Stimulated activated CD4-positive, alpha-beta T cell treated with anti-CD3 and anti-CD28 coated beads, Interleukin-4, amount 100 ng/mL, for 24 hours (primary cell): ENCODE measurements around the gene MEGF11.

ENCODE experiments used
- DNase-seq: peaks from one replicate; pipeline ENCODE4 v3.0.0-alpha.2; 2020

Gene MEGF11

DNA sequence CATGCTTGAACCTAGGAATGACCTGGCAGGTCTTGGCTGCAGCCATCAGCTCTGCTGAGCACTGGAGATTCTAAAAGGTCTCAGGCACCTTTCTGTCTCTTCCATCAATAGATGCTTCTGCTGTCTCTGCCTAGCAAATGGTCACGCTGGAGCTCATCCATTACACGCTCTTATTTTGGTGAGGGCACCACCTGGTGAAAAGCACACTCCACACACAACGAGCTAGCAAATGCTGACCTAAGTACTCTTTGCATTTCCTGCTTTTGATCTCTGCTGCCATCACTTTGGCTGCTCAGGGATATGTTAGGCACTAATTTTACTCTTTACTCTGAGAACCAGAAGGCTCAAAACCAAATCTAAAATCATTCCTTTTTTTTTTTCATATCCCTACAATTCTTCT, 293.0 kb downstream of the MEGF11 start:
- no peak for DNase-seq

DNA sequence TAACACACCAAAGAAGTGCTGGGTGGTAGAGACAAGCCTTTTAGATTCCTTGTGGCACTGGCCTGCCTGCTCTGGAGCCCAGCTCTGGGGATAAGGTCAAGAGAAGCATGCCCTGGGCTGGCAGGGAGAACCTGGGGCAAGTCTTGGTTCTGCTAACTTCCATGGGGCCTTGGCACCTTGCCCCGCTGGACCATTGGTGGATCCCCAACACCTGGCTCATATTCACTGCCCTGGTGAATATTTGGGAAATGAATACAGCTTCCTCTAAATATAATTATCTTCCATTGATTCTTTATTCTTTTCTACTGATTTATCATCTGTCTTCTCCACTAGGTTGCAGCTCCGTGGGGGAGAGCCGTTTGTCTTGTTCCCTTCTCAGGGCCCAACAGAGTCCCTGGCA, 294.7 kb downstream of the MEGF11 start:
- no peak for DNase-seq

DNA sequence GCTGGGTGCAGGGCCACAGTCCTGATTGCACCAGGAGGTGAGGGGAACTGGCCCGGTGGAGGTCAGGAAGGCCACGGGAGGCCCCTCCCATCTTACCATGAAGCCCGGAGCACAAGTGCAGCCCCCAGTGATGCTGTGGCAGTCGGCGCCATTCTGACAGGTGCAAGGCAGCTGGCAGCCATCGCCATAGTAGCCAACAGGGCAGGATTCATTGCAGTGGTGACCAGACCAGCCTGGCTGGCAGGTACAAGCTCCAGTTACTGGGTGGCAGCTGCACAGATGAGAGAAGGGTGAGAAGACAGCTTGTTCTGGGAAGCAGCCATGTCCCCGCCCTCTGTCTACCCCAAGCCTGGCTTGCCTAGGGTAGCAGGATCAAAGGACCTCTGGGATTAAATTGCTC, 296.1 kb downstream of the MEGF11 start:
- DNase-seq: no peak

DNA sequence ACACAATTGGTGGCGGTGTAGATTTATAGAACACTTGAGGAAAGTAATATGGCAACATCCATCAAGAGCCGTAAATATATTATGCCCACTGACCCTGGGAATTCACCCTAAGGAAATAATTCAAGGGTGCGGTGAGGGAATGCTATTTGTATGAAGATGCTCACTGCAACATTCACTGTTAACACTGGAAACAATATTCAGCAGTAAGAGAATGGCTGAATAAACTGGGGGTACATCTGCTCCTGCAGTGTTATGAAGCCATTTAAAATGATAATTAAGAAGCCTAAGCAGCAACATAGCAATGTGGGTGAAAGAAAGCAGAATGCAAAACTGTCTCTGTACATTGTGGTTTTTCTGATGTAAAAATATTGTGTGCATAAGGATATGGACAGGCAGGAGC, 296.7 kb downstream of the MEGF11 start:
- DNase-seq: no peak

DNA sequence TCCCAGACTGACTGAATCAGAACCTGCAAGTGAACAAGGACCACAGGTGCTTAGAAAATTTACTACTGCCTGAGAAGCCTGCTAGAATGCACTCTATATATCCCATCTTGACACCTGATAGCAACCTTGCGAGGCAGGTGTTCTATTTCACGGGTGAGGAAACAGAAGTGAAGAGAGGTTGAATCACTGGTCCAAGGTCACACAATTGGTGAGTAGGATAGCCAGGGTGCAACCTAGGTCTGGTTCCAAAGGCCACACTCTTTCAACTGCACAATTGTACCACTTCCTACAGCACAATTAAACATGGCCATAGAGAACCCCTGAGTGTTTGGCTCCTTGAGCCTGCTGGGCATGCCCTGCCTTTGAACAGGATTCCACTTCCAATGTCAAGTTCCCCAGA, 297.2 kb downstream of the MEGF11 start:
- no peak for DNase-seq

DNA sequence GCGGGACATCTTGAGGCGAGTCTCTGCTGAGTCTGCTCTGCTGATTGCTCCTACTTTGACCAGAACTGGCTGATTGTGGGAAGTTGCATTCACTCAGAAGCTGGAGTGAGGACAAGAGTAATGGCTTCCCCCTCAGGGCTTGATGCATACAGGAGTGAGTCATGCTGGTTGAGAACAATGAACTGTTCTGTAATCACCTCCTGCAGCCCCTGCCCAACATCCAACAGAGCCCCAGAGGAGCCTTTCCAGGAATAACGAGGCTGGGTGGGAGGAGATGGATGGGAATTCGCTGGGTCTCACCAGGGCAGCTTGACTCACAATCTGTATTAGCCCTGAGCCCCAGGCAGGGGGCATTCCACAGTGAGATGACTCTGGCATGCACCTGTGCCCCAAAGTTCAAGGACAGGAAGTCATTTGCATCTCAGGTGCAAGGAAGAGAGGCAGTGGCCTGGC, 299.2 kb downstream of the MEGF11 start:
- no peak for DNase-seq

DNA sequence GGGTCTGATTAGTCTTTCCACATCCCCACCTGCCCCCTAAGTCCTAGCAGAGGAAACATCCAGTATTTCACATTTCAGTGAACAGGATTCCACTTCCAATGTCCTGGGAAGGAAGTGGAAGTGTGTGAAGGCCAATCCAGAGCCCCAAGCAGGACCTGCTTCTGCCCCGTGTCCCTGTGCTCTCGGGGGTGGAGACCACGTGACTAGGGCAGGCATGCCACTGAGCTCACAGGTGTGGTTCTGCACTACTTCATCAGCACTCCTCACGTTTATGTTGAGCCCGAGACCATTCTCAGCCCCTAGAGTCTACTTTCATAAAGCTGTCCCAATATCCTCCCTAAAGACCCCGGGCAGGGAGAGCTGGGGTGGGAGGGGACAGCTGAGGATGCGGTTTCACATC, 299.9 kb downstream of the MEGF11 start:
- DNase-seq: no peak

DNA sequence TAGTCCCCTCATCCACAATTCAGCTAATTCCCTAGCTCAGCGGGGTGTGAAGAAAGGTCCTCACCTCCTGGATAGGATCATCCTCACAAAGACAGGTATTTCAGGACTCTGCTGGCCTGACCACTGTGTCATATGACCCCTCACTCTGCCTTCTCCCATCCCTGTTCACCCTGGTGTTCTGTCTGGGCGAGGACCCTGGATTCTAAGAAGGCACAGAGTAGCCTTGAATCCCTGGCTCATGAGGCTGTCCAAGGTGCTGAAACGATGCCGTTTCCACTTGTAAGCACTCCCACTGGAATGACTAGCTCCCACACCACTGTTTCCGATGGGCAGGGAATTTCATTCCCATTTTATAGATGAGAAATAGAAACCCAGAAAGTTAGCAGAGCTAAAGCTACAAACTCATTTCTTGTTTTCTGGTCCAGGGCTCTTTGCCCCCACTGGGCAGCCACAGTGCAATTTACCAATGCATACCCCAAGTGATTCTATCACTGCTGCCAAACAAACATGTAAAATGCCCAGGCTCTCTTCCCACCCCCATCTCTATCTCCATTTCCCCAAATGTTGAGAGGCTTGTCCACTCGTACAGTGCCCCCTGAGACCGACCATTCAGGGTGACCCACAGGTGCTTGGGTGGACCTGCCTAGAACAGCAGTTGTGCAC, 301.0 kb downstream of the MEGF11 start:
- no peak for DNase-seq

DNA sequence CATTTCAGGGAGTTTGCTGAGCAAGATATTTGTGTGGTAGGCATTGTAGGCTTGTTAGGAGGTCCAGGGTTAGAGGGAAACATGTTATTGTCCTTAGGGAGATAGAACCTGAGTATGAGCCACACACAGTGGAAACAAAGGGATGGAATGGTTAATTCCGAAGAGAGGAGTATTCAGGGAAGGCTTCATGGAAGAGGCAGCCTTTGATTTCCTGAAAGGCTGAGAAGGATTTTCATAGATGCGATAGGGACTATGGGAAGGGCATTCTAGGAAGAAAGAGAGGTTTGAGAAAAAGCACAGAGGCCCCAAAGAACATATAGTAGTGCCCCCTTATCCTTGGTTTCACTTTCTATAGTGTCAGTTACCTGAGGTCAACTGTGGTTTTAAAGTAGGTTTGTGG, 302.5 kb downstream of the MEGF11 start:
- no peak for DNase-seq

DNA sequence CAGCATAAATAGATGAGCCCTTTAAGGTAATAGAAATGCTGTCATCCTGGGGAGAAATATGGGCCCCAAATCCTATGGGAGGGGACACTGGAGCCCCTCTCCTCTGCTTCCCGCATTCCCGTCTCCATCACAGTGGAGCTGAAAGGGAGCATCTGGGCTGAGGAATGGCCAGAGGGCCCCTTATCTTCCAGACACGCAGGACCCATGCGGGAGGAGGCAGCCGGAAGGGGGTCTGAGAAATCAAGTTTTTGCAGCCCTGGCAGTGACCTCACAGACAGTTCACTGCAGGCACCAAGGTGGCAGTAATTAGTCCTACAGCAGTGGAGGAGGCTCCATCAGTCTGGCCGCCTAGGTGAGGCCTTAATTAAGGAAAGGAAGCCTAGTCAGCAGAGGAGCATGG, 304.1 kb downstream of the MEGF11 start:
- DNase-seq: no peak

DNA sequence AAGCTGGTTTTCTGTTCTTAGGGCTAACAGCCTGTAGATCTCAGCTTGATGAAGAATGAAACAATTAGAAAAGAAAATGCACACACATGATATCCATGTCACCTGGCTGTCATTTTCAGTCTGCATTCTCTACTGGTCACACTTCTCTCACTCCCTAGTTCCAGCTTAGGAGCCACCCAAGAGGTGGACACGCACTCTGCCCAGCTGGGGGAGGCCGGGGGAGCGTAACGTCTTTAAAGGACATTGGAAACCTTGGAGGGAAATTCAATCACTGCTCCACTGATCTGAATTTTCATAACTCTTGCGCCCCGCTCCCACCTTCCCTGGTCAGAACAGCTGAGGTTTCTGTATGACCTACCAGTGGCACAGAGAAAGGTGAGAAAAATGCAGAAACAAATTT, 304.5 kb downstream of the MEGF11 start:
- DNase-seq: no peak

DNA sequence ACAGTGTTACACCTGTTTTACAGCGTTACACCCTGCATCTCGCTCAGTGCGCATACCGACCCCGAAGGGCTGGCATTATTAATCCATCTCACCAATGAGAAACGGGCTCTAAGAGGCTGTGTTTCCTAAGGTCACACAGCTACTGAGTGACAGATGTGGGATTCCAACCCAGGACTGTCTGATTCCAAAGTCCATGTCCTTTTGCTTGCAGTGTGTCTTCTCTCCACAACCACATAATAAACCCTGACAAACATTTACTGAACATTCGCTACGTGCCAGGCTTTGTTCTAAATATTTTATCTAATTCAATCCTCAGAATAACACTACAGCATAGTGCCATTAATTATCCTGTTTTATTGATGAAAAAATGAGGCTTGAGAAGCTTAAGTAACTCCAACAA, 305.2 kb downstream of the MEGF11 start:
- DNase-seq: no peak

DNA sequence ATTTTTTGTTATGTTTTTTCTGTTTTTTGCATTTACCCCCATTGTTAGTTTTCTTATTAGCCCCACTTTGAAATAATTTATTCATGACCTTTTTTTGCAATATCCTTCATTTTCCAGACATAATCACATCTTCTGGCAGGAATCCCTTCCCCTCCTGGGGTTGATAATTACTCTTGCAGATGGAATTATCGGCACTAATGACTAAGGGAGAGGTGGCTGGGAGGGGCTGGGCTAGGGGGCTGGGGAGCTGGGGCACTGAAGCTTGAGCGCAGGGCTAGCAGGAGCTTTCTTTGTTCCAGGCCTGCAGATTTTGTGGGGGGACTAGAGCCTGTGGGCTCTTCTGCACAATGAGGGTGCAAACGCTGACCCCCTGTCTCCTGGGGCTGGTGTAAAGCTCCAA, 306.5 kb downstream of the MEGF11 start:
- no peak for DNase-seq

DNA sequence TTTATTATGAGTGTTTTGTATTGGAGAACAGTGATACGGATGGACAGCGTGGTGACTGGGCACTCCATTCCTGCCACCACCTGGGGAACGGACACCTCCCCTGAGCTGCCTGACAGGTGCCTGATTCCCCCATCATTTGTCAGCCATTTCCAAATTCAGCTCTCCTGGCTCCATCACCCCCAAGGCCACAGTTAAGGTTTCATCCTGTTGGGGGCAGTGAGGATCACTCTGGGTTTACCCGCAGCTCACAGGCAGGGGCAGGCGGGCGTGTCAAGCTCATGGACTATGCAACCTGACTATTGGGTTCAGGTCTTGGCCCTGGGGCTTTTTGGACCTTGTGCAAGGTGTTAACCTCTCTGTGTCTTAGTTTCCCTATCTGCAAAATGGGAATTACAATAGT, 307.9 kb downstream of the MEGF11 start:
- no peak for DNase-seq

DNA sequence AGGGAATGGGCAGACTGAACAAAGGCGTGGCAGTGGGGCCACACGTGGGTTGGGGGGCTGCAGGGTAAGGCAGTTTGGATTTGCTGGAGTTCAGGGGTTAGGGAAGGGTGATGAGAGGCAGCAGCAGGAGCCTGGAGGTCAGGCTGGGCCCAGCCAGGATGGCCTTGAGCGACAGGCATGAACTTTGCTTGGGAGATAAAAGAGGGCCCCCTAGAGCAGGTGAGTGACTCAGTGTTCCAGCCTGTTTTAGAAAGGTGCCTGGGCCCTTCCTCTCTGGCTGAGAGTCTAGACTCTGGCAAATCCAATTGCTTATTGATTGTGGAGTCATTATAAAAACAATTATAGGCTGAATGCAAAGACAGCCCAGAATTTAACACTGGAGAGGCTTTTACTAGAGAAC, 309.1 kb downstream of the MEGF11 start:
- DNase-seq: no peak

DNA sequence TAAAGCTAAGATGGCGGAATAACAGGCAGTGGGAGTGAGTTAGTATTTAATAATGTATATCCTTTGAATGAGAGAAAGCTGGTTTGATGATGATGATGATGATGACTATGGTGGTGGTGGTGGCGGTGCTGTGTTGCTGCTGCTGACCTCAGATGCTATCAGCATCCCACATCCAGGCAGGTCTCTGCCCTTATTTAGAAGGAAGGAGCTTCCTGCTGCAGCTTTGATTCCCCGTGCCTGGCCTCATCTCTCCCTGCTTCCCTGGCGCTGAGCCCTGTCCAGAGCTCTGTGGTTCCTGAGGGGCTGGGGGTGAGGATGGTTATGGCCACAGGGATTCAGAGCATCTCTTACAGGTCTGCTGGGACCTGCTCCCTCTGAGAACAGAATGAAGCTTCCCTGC, 311.1 kb downstream of the MEGF11 start:
- DNase-seq: no peak

DNA sequence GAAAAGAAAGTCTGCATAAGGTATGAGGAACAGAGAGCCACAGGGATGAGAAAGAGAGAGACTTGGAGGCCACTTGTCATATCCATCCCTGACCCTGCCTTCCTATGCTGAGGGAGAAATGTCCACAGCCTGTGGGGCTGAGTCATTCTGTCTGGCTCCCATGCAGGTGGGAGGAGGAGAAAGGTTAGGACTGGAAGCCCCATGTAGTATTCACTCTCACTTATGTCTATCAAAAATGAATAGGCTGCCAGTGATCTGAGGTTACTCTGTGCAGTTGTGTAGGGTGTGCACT, 313.0 kb downstream of the MEGF11 start:
- no peak for DNase-seq

DNA sequence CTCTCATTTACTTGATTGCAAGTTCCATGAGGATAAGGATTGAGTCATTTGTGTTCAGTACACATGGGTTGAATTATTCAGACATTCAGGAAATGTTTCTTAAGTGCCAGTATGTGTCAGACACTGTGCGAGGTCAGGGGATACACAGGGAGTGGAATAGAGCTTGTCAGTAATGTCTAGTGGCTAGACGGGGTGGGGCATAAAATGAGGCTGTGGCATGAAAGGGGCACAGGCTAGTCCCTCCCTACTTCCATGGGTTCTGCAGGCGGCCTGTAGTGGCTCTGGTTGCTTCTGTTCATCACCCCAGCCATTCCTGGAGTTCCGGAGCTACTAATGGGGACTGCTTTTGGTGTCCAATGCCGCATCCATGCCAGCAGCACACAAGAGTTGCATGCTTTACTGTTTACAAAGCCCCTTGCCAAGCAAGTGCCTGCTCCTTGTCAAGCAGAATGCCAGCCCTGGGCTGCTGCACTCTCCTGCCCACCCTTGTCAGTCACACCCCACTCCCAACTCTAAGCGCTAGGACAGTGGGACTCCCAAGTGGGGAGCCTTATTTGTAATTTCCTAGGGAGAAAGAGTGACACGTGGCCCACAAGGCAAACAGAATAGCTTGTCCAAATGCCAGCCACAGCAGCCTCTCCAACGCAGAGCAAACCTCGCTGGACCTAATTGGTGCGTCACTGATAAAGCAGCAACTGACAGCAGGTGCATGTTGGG, 313.5 kb downstream of the MEGF11 start:
- no peak for DNase-seq

DNA sequence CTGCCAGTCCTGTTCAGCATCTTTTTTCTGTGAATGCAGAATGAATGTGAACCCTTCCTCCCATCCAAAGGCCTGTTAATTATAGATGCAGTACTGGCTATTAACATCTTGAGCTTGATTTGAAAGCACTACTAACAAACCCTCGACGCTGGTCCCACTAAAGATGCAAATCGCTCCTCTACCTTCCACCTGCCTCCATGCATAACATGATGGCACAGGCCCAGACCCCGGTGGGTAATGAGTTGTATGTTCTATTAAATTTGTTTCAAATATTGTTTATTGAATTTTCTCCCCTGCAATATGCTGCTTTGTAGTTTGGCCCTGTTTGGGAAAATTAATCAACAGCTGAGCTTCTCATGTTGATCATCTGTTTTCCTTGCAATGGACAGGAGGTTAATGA, 314.9 kb downstream of the MEGF11 start:
- DNase-seq: no peak

DNA sequence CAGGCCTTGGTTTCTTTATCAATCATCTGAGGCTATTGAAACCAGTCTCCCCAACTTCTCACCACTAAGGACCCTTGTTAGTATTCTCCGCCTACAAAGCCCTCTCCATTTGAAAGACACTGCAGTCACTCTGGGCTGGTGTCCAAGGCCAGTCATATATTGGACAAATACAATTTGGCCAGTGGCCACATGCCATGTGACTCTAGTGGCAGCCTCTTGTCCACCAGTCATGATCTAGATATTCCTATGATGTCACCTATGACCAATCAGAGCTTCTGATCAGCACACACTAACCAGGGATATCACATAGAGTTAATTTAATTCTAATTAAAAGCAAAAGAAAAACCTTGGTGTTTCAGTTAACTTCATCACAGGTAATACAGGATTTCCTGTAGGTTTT, 316.1 kb downstream of the MEGF11 start:
- DNase-seq: no peak

DNA sequence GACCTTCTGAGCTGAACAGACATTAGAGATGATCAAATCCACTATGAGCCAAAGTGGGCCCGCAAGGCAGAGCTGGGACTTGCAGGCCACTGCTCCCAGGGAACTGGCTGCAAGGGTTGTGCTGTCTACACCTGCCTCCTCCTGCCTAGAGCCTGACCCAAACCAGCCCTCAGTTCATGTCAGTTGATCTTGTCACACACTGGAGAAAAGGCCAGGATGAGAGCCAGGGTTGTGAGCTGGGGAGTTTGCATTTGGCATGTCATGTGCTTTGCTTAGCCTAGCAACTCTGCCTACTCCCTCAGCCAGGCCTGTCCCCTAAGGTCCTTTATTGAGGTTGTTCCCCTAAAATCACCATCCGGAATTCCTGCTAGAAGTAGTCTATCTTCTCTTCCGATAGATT, 316.5 kb downstream of the MEGF11 start:
- no peak for DNase-seq

DNA sequence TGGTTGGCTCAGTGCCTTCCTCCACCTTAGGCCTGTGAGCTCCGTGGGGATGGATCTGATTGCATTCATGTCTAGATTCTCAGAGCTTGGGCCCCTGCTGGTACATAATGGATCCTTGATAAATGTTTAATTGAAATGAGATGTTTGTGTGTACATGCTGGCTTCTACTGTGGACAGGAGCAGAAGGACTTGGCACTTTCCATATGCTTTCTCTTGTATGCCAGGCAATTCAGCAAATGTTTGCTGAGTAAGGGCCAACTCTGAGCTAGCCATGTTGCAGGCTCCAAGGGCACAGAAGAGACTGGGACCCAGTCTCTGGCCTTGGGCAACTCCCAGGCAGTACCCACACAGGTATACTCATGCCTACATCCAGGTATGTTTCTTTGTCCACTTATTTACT, 317.3 kb downstream of the MEGF11 start:
- DNase-seq: no peak

DNA sequence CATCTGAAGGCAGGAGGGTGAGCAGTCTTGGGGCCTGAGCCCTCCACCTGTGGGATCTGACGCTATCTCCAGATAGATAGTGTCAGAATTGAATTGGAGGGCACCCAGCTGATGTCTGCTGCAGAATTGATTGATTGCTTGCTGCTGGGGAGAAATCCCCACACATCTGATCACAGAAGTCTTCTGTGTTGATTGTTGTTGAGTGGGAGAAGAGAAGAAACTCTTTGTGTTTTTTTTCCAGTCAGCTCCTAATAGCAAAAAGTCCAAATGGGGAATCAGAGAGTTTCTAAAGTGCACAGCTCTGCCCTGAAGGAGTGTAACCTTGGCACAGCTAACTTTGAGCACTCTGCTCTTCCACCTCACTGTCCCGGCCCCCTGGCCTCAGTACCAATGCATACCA, 318.2 kb downstream of the MEGF11 start:
- DNase-seq: no peak

DNA sequence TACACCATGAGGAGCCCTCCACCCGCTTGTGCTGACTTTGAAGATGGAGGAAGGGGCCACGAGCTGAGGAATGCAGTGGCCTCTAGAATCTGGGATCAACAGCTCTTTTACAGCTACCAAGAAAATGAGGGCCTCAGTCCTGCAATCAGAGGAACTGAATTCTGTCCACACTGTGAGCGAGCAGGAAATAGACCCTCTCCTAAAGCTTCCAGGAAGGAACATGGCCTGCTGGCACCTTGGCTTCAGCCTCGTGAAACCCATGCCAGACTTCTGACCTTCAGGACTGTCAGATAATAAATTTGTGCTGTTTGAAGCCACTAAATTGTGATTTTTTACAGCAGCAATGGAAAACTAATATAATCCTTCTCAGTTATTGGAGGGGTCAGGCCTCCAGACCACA, 322.3 kb downstream of the MEGF11 start:
- no peak for DNase-seq

DNA sequence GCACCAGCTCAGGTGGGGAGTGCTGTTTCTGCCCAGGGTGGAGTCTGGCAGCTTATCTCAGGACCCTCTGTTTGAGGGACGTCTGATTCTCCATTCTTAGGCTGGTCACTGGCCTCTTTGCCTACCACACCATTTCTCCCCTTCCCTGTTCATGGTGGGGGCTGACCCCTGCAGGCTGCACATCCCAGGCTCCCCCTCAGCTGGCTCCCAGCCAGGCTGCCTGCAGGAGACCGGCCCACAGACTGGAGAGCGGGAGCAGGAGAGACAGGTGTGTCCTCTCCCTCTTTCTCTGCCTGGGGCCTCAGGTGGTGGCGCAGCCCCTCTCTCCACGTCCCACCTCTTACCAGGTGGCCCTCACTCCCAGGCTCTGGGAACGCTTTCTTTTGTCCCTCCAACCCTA, 323.4 kb downstream of the MEGF11 start:
- DNase-seq: no peak
